Stimulated activated CD4-positive, alpha-beta T cell treated with anti-CD3 and anti-CD28 coated beads, TNF-alpha, amount 100 ng/mL, for 1 hour (primary cell): ENCODE data around the gene POU6F2.

Experiments used
- DNase-seq, 3 donors: peaks; one replicate each; pipeline ENCODE4 v3.0.0-alpha.2; 2020; ENCODE audit warnings: low read depth in 3 of 3, low spot score in 1 of 3

The POU6F2 gene

GRCh38 chr7:39488467-39489393 lies 511.0 kb downstream of the POU6F2 start:
- DNase-seq = no peak

DNA sequence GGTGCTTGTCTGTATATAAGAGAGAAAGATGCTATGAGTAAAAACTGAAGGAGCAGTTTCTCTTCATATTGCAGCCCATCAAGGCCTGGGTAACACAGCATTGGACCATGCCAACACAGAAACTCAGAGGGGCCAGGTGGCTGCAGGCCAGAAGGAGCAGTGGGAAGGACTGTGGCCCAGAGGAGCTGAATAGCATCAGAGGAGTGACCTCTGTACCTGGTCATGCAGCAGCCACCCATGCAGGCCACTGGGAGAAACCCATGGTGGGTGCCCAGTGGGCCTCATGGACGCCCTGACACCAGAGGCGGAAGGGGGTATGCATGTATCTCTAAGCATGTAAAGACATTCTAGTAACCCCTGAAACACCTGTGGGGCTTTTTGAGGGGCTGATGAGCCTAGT lies 512.6 kb downstream of the POU6F2 start:
- DNase-seq = no peak

- no peak for DNase-seq
Measured at GRCh38 chr7:39493934-39494333, 516.2 kb downstream of the POU6F2 start.

DNA sequence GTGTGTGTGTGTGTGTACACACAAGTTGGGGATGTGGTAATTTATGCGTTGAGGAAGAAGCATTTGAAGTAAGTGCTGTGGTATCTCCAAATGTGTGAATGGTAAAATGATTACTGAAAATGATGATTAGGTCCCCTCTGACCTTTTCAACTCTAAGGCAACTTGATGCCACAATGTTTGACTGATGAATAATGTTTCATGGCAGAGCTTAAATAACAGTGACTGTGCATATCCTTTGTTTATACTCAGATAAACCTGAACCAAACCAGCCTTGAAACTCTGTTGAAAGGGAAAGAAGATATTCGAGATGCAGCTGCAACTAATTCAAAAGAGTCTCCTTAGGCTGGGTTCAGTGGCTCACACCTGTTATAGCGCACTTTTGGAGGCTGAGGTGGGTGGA lies 523.6 kb downstream of the POU6F2 start:
- DNase-seq = no peak

DNA sequence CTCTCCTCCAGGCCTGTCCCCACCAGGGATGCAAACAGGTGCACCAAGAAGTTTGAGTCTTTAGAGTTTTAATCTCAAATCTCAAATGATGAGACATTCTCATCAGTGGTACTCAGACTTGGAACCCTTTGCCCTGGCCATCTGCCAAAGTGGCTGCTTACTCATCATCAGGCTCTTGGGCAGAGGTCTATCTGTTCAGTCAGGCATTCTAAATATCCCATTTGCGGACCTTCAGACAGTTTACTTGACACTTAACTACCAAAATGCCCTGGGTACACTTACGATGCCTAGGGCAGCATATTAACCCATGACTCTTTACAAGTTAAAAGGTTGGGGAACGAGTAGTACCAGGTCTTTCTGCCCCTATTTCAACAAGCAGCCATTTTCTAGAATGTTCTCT lies 527.3 kb downstream of the POU6F2 start:
- no peak for DNase-seq

DNA sequence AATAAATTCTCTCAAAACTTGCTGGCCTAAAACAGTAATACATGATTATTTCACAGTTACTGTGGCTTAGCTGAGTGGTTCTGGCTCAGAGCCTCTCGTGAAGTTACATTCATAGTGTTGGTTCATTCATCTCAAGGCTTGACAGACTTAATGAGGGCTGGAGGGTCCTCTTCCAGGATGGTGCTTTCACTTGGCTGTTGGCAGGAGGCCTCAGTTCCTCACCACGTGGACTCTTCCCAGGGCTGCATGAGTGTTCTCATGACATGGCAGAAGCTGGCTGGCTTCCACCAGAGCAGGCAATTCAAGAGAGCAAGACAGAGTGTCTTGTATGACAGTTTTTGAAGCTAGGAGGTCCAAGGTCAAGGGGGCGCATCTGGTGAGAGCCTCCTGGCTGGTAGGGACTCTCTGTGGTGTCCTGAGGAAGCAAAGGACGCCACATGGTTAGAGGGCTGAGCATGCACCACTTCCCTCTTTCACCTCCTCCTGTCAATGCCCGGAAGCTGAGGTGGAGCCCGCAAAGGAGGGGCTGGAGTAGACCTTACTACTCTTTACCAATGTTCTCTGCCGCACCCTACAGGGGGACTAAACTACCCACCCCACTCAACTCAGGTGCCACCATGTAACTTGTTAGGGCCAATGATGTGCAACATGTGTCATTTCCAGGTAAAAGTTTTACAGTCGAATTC lies 530.3 kb downstream of the POU6F2 start:
- DNase-seq = no peak

GRCh38 chr7:39509436-39509835 lies 531.7 kb downstream of the POU6F2 start:
- DNase-seq = no peak

DNA sequence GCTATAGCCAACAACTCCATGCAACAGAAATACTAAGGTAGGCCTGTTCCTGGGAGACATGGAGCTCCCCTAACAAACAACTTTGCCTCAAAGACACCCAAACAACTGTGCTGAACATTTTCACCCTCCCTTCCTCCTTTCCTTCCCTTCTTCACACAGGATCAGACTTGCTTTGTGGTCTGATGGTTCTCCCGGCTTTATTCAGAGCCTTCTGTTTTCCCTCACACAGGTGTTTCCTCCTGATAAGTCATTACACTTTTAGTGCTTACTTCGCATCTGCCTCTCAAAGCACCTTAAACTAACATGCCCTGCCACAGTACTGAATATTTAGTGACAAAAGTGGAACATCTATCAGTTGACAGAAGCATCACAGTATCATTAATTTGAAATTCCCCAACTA lies 532.2 kb downstream of the POU6F2 start:
- DNase-seq = no peak

GRCh38 chr7:39510864-39511354 lies 533.2 kb downstream of the POU6F2 start:
- no peak for DNase-seq

- no peak for DNase-seq
Measured at GRCh38 chr7:39515534-39516228, 538.0 kb downstream of the POU6F2 start.

DNA sequence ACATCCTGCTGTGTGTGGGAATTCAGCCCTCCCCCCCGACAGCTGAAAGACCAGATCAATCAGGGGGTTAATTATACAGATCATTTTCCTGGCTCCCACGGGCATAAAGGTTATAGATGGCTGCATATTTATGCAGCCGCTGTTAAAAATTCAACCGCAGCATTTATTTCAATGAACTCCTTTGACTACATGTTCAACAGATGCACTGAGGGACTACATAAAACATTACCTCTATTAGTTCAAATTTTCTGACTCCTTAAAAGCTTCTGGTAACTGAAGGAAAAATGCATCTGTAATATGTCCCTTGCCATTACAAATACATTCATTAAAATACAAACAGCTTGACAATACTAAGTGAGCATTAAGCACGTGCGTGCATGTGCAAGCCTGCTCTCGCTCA lies 538.8 kb downstream of the POU6F2 start:
- DNase-seq = no peak

- DNase-seq = no peak
Measured at GRCh38 chr7:39517240-39517639, 539.5 kb downstream of the POU6F2 start.
